Stomach smooth muscle (tissue), 2 donors: ENCODE results near the gene KCNS1.
"Not testable (repeated sequence)": the region's sequence is repeated elsewhere in the genome, so short reads cannot be mapped to it uniquely, and the experiment has no call there.

ENCODE experiments used
- H3K27ac ChIP-seq: one replicate; pipeline ENCODE4 v1.7.0; 2013; ENCODE audit warnings: mild to moderate bottlenecking, low read length, inconsistent platforms
- H3K27me3 ChIP-seq, 2 donors: one replicate each; pipeline ENCODE4 v1.7.0; 2013; ENCODE audit warnings: low read length in 2 of 2; ENCODE audit not compliant: insufficient read depth in 2 of 2, control insufficient read depth in 1 of 2
- H3K36me3 ChIP-seq, 2 donors: one replicate each; pipeline ENCODE4 v1.7.0; 2013; ENCODE audit warnings: low read length in 2 of 2; ENCODE audit not compliant: control insufficient read depth in 2 of 2, insufficient read depth in 2 of 2
- H3K4me1 ChIP-seq: one replicate; pipeline ENCODE4 v1.7.0; 2013; ENCODE audit warnings: low read length; ENCODE audit not compliant: control insufficient read depth, insufficient read depth
- H3K4me3 ChIP-seq, 2 donors: one replicate each; pipeline ENCODE4 v1.7.0; 2013; ENCODE audit warnings: low read length in 2 of 2
- H3K9ac ChIP-seq, 2 donors: one replicate each; pipeline ENCODE4 v1.7.0; 2013; ENCODE audit warnings: low read length in 2 of 2, mild to moderate bottlenecking in 1 of 2
- H3K9me3 ChIP-seq, 2 donors: one replicate each; pipeline ENCODE4 v1.7.0; 2013; ENCODE audit warnings: low read length in 2 of 2; ENCODE audit not compliant: control insufficient read depth in 2 of 2
- donor health status: healthy.
- donor health status: Pancreatic carcinoma.

The KCNS1 gene

GRCh38 chr20:45063107-45063506 lies 37.8 kb downstream of the KCNS1 start:
- not testable (repeated sequence) for H3K27ac ChIP-seq, H3K36me3 ChIP-seq

GRCh38 chr20:45061244-45061643 lies 39.7 kb downstream of the KCNS1 start:
- no peak overlapping the region for H3K9ac ChIP-seq
- no peaks in the 10 kb centered on the region for H3K9me3 ChIP-seq
- H3K4me3 ChIP-seq = no peak overlapping the region
- no peaks in the 10 kb centered on the region for H3K27me3 ChIP-seq
- H3K36me3 ChIP-seq = peaks cover 4 to 5% of the 10 kb centered on the region in 2 donors
- no peak overlapping the region for H3K27ac ChIP-seq
- no peaks in the 10 kb centered on the region for H3K4me1 ChIP-seq

More at GRCh38 chr20:45063107-45063506, 37.8 kb downstream of the KCNS1 start:
- not testable (repeated sequence) for H3K9me3 ChIP-seq, H3K9ac ChIP-seq, H3K4me3 ChIP-seq, H3K27me3 ChIP-seq, H3K4me1 ChIP-seq

GRCh38 chr20:45060294-45060693 lies 40.6 kb downstream of the KCNS1 start:
- Histone ChIP-seq H3K36me3 (peaks cover 4 to 5% of the 10 kb centered on the region in 2 donors), H3K27ac (no peak overlapping the region), H3K27me3 (no peaks in the 10 kb centered on the region)

DNA sequence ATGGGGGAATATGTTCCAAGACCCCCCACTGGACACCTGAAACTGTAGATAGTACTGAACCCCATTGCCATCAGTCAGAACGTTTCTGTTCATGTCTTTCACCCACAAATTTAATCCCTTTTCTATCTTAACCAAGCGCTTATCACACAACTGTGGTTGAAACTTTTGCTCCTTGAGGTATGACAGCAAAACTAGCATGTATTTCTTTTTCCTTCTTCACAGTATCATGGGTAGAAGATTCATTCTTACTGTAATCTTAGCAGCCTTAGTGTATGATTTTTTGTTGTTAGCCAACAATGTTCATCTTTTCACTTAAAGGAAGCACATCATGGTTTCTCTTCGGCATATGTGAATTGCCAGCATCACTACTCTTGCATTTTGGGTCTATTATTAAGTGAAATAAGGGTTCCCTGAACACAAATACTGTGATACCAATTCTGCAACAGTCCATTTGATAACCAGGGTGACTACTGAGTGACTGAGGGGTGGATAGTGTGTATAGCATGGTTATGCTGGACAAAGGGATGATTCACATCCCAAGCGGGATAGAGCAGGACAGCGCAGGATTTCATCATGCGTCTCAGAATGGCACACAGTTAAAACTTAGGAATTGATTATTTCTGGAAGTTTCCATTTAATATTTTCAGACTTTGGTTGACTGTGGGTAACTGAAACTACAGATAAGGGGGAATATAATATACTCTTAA lies 41.8 kb downstream of the KCNS1 start:
- H3K9ac ChIP-seq = no peak overlapping the region
- no peak overlapping the region for H3K27ac ChIP-seq
- no peaks in the 10 kb centered on the region for H3K4me1 ChIP-seq

More at GRCh38 chr20:45060294-45060693, 40.6 kb downstream of the KCNS1 start:
- Histone ChIP-seq H3K9me3 (no peaks in the 10 kb centered on the region), H3K9ac (no peak overlapping the region), H3K4me3 (no peak overlapping the region), H3K4me1 (no peaks in the 10 kb centered on the region)

GRCh38 chr20:45058168-45058850 lies 42.6 kb downstream of the KCNS1 start:
- H3K4me1 ChIP-seq = no peaks in the 10 kb centered on the region
- no peaks in the 10 kb centered on the region for H3K9me3 ChIP-seq
- H3K4me3 ChIP-seq = no peak overlapping the region
- no peak overlapping the region for H3K27ac ChIP-seq
- H3K27me3 ChIP-seq = no peaks in the 10 kb centered on the region
- peaks cover 8% of the 10 kb centered on the region in 2 donors for H3K36me3 ChIP-seq
- no peak overlapping the region for H3K9ac ChIP-seq

More for the DNA sequence above, 41.8 kb downstream of the KCNS1 start:
- Histone ChIP-seq H3K9me3 (no peaks in the 10 kb centered on the region), H3K27me3 (no peaks in the 10 kb centered on the region), H3K4me3 (no peak overlapping the region), H3K36me3 (peaks cover 5 to 6% of the 10 kb centered on the region in 2 donors)

GRCh38 chr20:45056473-45057173 lies 44.3 kb downstream of the KCNS1 start:
- H3K9me3 ChIP-seq = no peaks in the 10 kb centered on the region
- H3K27ac ChIP-seq = no peak overlapping the region
- no peaks in the 10 kb centered on the region for H3K4me1 ChIP-seq

DNA sequence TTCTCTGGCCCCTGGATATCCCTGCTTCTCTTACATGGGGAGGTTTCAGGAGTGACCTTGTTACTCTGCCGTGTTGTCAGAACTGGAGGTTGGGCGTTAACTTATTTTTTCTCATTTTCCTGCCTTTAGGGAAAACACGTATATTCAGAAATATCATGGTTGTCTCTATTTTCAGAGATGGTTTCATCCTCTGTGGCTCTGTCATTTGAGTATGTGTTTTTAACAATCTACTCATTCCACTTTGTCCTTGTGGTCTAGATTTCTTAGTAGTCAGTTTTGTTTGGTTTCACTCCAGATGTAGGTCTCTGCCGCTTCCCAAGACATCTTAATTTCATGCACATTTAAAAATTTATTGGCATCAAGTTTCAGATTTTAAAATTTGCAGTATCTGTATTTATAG lies 45.9 kb downstream of the KCNS1 start:
- Histone ChIP-seq H3K27ac (no peak overlapping the region), H3K4me1 (no peaks in the 10 kb centered on the region), H3K9me3 (no peaks in the 10 kb centered on the region), H3K9ac (no peak overlapping the region), H3K36me3 (peaks cover 11% of the 10 kb centered on the region in 2 donors), H3K27me3 (no peaks in the 10 kb centered on the region), H3K4me3 (no peak overlapping the region)

More at GRCh38 chr20:45056473-45057173, 44.3 kb downstream of the KCNS1 start:
- Histone ChIP-seq H3K4me3 (no peak overlapping the region), H3K9ac (no peak overlapping the region), H3K36me3 (peaks cover 11% of the 10 kb centered on the region in 2 donors), H3K27me3 (no peaks in the 10 kb centered on the region)

- Histone ChIP-seq H3K9ac (no peak overlapping the region), H3K4me3 (no peak overlapping the region), H3K27me3 (no peaks in the 10 kb centered on the region), H3K27ac (no peak overlapping the region), H3K4me1 (no peaks in the 10 kb centered on the region), H3K36me3 (peaks cover 11% of the 10 kb centered on the region in 2 donors), H3K9me3 (no peaks in the 10 kb centered on the region)
Observed at GRCh38 chr20:45053430-45054351, 47.2 kb downstream of the KCNS1 start.

DNA sequence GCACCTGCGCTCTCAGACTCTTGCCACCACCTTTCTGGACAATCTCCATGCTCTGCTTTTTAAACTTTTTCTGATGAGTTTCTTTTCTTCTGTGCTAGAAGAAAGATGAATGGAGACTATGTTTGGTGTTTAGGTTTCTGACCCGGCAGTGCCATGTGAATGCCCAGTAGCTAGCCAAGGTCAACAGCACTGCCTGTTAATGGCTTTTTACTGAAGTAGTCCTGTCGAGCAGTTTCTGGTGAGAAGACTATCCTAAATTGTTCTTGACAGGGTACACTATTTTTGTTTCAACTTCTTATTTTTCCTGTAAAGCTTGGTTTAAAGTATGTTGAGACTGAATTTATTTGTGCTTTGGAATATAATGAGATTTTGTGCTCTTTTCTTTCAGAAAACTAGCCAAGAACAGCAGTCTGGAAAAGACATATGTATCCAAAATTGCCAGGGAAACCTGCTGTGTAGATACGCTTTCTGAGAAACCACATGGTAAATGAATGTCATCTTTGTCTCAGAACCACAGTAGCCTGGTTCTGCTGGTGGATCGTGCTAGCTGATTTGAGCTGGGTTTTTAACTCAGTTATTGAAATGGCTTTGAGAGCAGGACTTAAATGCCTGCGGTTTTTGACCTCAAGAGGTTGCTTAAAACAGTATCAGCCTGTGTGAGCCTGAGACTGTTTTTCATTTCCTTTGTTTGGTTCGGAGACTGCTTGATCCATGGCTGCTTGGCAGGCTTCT lies 48.1 kb downstream of the KCNS1 start:
- H3K36me3 ChIP-seq = peaks cover 11% of the 10 kb centered on the region in 2 donors
- H3K27ac ChIP-seq = no peak overlapping the region
- H3K4me3 ChIP-seq = no peak overlapping the region
- no peaks in the 10 kb centered on the region for H3K4me1 ChIP-seq
- H3K27me3 ChIP-seq = no peaks in the 10 kb centered on the region
- H3K9ac ChIP-seq = no peak overlapping the region
- H3K9me3 ChIP-seq = no peaks in the 10 kb centered on the region
